Measurements from ENCODE around the gene KCNA1.

The KCNA1 gene

GRCh38 chr12:4909734-4910501 is at the start of gene KCNA1:
KCNA1 (plus strand) TSS chr12:4909905; CDS start chr12:4911379, 1,474 bp downstream.
- TF ChIP-seq, protein P1, sequence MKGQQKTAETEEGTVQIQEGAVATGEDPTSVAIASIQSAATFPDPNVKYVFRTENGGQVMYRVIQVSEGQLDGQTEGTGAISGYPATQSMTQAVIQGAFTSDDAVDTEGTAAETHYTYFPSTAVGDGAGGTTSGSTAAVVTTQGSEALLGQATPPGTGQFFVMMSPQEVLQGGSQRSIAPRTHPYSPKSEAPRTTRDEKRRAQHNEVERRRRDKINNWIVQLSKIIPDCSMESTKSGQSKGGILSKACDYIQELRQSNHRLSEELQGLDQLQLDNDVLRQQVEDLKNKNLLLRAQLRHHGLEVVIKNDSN (IDR thresholded peaks at IDR 0.05) = no peak
- TF ChIP-seq NFIC (IDR thresholded peaks at IDR 0.05) (no peak), FOXM1 (IDR thresholded peaks at IDR 0.05; ENCODE audit: borderline replicate concordance, low read depth) (no peak), EGR1 (IDR thresholded peaks at IDR 0.05) (no peak), TEAD4 (IDR thresholded peaks at IDR 0.05) (no peak), TAF1 (IDR thresholded peaks at IDR 0.05; ENCODE audit: low read depth) (no peak), EP300 (IDR thresholded peaks at IDR 0.05; ENCODE audit: borderline replicate concordance) (no peak), TCF12 (IDR thresholded peaks at IDR 0.05; ENCODE audit: low read depth) (no peak), RAD21 (IDR thresholded peaks at IDR 0.05; ENCODE audit: low read depth) (no peak), CEBPB (IDR thresholded peaks at IDR 0.05) (no peak), REST (IDR thresholded peaks at IDR 0.05; ENCODE audit: low read depth) (no peak), YY1 (IDR thresholded peaks at IDR 0.05; ENCODE audit: low read depth) (no peak), ZBTB7A (IDR thresholded peaks at IDR 0.05; ENCODE audit: low read depth) (no peak), CREB1 (IDR thresholded peaks at IDR 0.05; ENCODE audit: low read depth) (no peak), MAX (IDR thresholded peaks at IDR 0.05) (no peak)

DNA sequence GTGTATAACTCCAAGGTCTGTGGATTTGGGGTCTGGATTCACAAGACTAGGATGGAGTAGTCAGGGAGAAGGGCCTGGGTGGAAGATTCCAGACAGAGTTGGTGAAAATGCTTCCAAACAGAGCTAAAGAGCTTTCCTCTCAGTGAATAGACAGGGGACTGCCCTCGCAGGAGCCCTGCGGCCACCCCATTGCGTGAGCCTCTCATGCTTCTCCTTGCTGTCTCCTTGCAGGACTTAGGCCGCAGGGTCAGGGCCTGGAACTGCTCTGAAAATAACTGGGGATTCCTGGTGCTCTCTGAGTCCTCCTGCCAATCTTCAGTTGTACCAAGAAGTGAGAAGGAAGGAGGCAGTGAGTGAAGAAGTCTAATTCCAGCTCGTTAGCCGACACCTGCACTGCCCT is 49.0 kb upstream of the KCNA1 start:
- TF ChIP-seq TAF1 (IDR thresholded peaks at IDR 0.05; ENCODE audit: low read depth) (no peak), NFIC (IDR thresholded peaks at IDR 0.05) (no peak), EP300 (IDR thresholded peaks at IDR 0.05; ENCODE audit: borderline replicate concordance) (no peak), MAX (IDR thresholded peaks at IDR 0.05) (no peak), TCF12 (IDR thresholded peaks at IDR 0.05; ENCODE audit: low read depth) (no peak), CEBPB (IDR thresholded peaks at IDR 0.05) (no peak), FOXM1 (IDR thresholded peaks at IDR 0.05; ENCODE audit: borderline replicate concordance, low read depth) (no peak), ZBTB7A (IDR thresholded peaks at IDR 0.05; ENCODE audit: low read depth) (no peak), EGR1 (IDR thresholded peaks at IDR 0.05) (no peak)
- TF ChIP-seq, protein P1 (IDR thresholded peaks at IDR 0.05) = no peak

DNA sequence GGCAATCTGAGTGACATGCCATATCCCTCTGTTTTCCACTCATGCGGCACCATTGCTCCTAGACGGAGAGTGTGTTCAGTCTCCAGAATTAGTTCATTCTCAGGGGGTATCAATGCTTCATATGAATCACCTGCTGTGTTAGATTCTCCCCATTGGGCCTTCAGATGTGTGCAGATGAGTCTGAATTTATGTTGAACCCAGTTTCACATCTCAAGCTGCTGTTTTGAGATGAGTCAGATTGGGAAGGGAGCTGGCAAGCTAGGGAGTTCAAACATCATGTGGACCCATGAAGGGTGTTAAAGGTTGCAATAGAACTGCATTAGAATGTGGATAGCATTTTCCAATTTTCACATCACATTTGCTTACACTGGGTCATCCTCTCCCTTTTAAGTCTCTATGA is 46.9 kb upstream of the KCNA1 start:
- no peak for TF ChIP-seq YY1 (IDR thresholded peaks at IDR 0.05; ENCODE audit: low read depth)
- no peak for TF ChIP-seq RAD21 (IDR thresholded peaks at IDR 0.05; ENCODE audit: low read depth)
- TF ChIP-seq MAX (IDR thresholded peaks at IDR 0.05) = no peak
- TF ChIP-seq EP300 (IDR thresholded peaks at IDR 0.05; ENCODE audit: borderline replicate concordance) = no peak
- no peak for TF ChIP-seq EGR1 (IDR thresholded peaks at IDR 0.05)
- TF ChIP-seq, protein P1 (IDR thresholded peaks at IDR 0.05) = no peak
- no peak for TF ChIP-seq FOXM1 (IDR thresholded peaks at IDR 0.05; ENCODE audit: borderline replicate concordance, low read depth)
- no peak for TF ChIP-seq TCF12 (IDR thresholded peaks at IDR 0.05; ENCODE audit: low read depth)

- TF ChIP-seq EP300 (IDR thresholded peaks at IDR 0.05; ENCODE audit: borderline replicate concordance) = no peak
- no peak for TF ChIP-seq TCF12 (IDR thresholded peaks at IDR 0.05; ENCODE audit: low read depth)
- TF ChIP-seq EGR1 (IDR thresholded peaks at IDR 0.05) = no peak
- TF ChIP-seq TEAD4 (IDR thresholded peaks at IDR 0.05) = no peak
- TF ChIP-seq YY1 (IDR thresholded peaks at IDR 0.05; ENCODE audit: low read depth) = no peak
- TF ChIP-seq ZBTB7A (IDR thresholded peaks at IDR 0.05; ENCODE audit: low read depth) = no peak
- no peak for TF ChIP-seq RAD21 (IDR thresholded peaks at IDR 0.05; ENCODE audit: low read depth)
- TF ChIP-seq TAF1 (IDR thresholded peaks at IDR 0.05; ENCODE audit: low read depth) = no peak
- no peak for TF ChIP-seq MAX (IDR thresholded peaks at IDR 0.05)
- TF ChIP-seq CREB1 (IDR thresholded peaks at IDR 0.05; ENCODE audit: low read depth) = no peak
- TF ChIP-seq, protein P1 (IDR thresholded peaks at IDR 0.05) = no peak
- no peak for TF ChIP-seq REST (IDR thresholded peaks at IDR 0.05; ENCODE audit: low read depth)
- no peak for TF ChIP-seq FOXM1 (IDR thresholded peaks at IDR 0.05; ENCODE audit: borderline replicate concordance, low read depth)
- no peak for TF ChIP-seq NFIC (IDR thresholded peaks at IDR 0.05)
- no peak for TF ChIP-seq CEBPB (IDR thresholded peaks at IDR 0.05)
Observed at GRCh38 chr12:4864575-4864974, 45.1 kb upstream of the KCNA1 start.

Measured in Ishikawa (cell line).